ENCODE measurements around the gene ABCC5.
A peak's percentile ranks its signal among the peaks of the same experiment; 100 is the strongest.

Gene ABCC5

DNA sequence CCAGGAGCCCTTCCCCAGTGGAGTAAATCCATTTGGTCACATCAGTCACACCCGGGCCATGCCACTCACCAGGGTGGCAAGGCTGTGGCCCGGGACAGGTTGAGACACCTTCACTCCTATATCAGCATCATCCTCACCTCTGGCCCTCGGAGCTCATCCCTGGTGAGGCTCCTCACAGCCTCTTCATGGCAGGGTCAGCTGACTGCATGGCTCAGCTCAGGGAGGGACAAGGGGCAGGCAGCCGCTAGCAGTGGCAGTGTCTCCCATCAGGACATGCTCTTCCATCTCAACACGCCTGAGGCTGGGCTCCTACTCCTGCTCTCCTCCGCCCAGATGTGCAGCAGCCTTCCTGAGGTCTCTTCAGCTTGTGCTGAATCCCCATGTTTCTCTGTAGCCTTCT lies 106.6 kb downstream of the ABCC5 start:
- 90% methylated on average over 6 of the region's 6 CpGs for WGBS
- Histone ChIP-seq H2BK5ac (ENCODE audit: low read depth, low read length, poor library complexity, severe bottlenecking) (no peak overlapping the region), H2BK15ac (ENCODE audit: low read depth, poor library complexity, severe bottlenecking) (no peak overlapping the region), H3K14ac (ENCODE audit: low read length in 2 of 2) (no peak overlapping the region), H3K4me1 (ENCODE audit: control insufficient read depth, insufficient read depth, low read depth, low read length) (no peaks in the 10 kb centered on the region), H3K4me3 (ENCODE audit: insufficient read depth in 1 of 2, low read depth in 1 of 2, low read length in 2 of 2) (no peak overlapping the region), H3K9ac (ENCODE audit: low read length) (no peak overlapping the region), H4K8ac (ENCODE audit: low read length) (no peak overlapping the region), H2BK120ac (ENCODE audit: low read depth, low read length) (no peak overlapping the region), H3K4me2 (ENCODE audit: low read length, poor library complexity, severe bottlenecking) (no peak overlapping the region), H3K36me3 (ENCODE audit: control insufficient read depth in 1 of 2, insufficient read depth in 2 of 2, low read depth in 1 of 2, low read length in 2 of 2) (no peaks in the 10 kb centered on the region), H2BK12ac (ENCODE audit: low read length in 2 of 2) (no peak overlapping the region), H2AK5ac (ENCODE audit: low read length, severe bottlenecking) (no peak overlapping the region), H4K91ac (ENCODE audit: low read length) (no peak overlapping the region), H2AFZ (ENCODE audit: low read depth, low read length) (no peak overlapping the region), H3K23ac (ENCODE audit: low read length in 2 of 2) (no peak overlapping the region), H3K27me3 (ENCODE audit: control insufficient read depth in 1 of 2, insufficient read depth in 1 of 2, low read length in 2 of 2) (peaks cover 14 to 35% of the 10 kb centered on the region in 2 experiments), H3K79me1 (replicated peaks; ENCODE audit: low read length, poor library complexity, severe bottlenecking) (no peaks in the 10 kb centered on the region), H3K4ac (ENCODE audit: low read depth in 1 of 2, low read length in 2 of 2) (no peak overlapping the region), H3K27ac (ENCODE audit: low read length, poor library complexity, severe bottlenecking) (no peak overlapping the region), H3K9me3 (ENCODE audit: control insufficient read depth, low read length) (no peaks in the 10 kb centered on the region), H3K18ac (ENCODE audit: low read depth in 1 of 2, low read length in 2 of 2) (no peak overlapping the region)
- DNase-seq = no peak

DNA sequence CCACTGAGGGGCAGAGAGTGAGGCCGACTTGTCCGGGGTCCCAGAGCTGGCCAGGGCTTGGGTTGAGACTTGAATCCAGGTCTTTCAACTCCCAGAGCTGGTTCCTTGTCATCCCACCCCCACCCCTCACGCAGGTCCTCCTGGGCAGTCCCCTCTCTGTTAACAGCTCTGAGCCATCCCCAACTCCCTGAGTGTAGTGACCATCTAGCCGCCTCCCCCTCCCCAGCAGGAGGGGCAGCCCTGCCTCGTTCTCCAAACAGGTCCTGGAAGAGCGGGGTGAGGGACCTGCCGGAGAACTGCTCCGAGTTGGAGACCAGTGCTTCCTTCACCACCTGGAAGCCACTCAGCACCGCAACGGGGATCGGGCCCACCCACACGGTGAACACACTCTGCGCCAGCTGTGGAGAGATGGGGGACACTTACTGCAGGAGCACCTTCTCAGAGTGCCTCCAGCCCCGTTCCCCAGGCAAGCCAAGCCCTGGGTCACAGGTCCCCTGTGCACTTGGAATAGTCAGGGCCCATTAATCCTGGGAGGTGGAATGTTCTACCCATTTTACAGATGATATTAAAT lies 108.6 kb downstream of the ABCC5 start:
- Histone ChIP-seq H2AFZ (ENCODE audit: low read depth, low read length) (no peak overlapping the region), H3K27ac (ENCODE audit: low read length, poor library complexity, severe bottlenecking) (no peak overlapping the region), H3K9me3 (ENCODE audit: control insufficient read depth, low read length) (no peaks in the 10 kb centered on the region), H3K23ac (ENCODE audit: low read length in 2 of 2) (no peak overlapping the region), H4K8ac (ENCODE audit: low read length) (no peak overlapping the region), H3K4me1 (ENCODE audit: control insufficient read depth, insufficient read depth, low read depth, low read length) (no peaks in the 10 kb centered on the region), H3K4ac (ENCODE audit: low read depth in 1 of 2, low read length in 2 of 2) (no peak overlapping the region), H3K27me3 (ENCODE audit: control insufficient read depth in 1 of 2, insufficient read depth in 1 of 2, low read length in 2 of 2) (peaks cover 14 to 48% of the 10 kb centered on the region in 2 experiments), H2BK120ac (ENCODE audit: low read depth, low read length) (no peak overlapping the region), H3K36me3 (ENCODE audit: control insufficient read depth in 1 of 2, insufficient read depth in 2 of 2, low read depth in 1 of 2, low read length in 2 of 2) (no peaks in the 10 kb centered on the region), H3K18ac (ENCODE audit: low read depth in 1 of 2, low read length in 2 of 2) (no peak overlapping the region), H4K91ac (ENCODE audit: low read length) (no peak overlapping the region), H3K4me2 (ENCODE audit: low read length, poor library complexity, severe bottlenecking) (no peak overlapping the region), H3K9ac (ENCODE audit: low read length) (no peak overlapping the region), H2BK15ac (ENCODE audit: low read depth, poor library complexity, severe bottlenecking) (no peak overlapping the region), H2BK12ac (ENCODE audit: low read length in 2 of 2) (no peak overlapping the region), H3K4me3 (ENCODE audit: insufficient read depth in 1 of 2, low read depth in 1 of 2, low read length in 2 of 2) (no peak overlapping the region), H2BK5ac (ENCODE audit: low read depth, low read length, poor library complexity, severe bottlenecking) (no peak overlapping the region), H3K79me1 (replicated peaks; ENCODE audit: low read length, poor library complexity, severe bottlenecking) (no peaks in the 10 kb centered on the region), H3K14ac (ENCODE audit: low read length in 2 of 2) (no peak overlapping the region), H2AK5ac (ENCODE audit: low read length, severe bottlenecking) (no peak overlapping the region)
- DNase-seq = no peak
- 88% methylated on average over 13 of the region's 14 CpGs for WGBS

DNA sequence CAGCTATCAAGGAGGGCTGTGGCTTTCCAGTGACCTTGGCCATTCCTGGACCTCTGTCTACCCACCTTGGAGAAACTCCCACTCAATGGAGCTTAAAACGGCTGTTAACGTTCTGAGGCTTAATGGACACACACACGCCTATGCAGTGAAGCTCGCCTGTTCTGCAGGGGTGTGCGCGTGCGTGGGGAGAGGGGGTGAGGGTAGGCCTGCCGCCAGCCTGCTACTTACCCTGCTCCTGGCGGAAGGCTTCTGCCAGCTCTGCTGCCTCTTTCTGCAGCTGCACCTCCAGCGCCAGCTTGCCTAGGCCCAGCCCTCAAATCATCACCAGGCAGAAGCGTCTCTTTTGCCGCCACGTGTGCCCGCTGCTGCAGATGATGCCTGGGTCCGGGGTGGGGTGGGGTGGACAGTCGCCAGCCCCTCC lies 109.8 kb downstream of the ABCC5 start:
- Histone ChIP-seq H3K4me3 (ENCODE audit: insufficient read depth in 1 of 2, low read depth in 1 of 2, low read length in 2 of 2) (no peak overlapping the region), H2BK12ac (ENCODE audit: low read length in 2 of 2) (no peak overlapping the region), H3K23ac (ENCODE audit: low read length in 2 of 2) (no peak overlapping the region), H2BK120ac (ENCODE audit: low read depth, low read length) (no peak overlapping the region), H3K4ac (ENCODE audit: low read depth in 1 of 2, low read length in 2 of 2) (no peak overlapping the region), H3K14ac (ENCODE audit: low read length in 2 of 2) (no peak overlapping the region), H3K9ac (ENCODE audit: low read length) (no peak overlapping the region), H4K8ac (ENCODE audit: low read length) (no peak overlapping the region), H2AK5ac (ENCODE audit: low read length, severe bottlenecking) (no peak overlapping the region), H3K9me3 (ENCODE audit: control insufficient read depth, low read length) (no peaks in the 10 kb centered on the region), H3K27ac (ENCODE audit: low read length, poor library complexity, severe bottlenecking) (no peak overlapping the region), H3K18ac (ENCODE audit: low read depth in 1 of 2, low read length in 2 of 2) (peak overlapping the region in 1 of 2 experiments; percentile 29), H3K27me3 (ENCODE audit: control insufficient read depth in 1 of 2, insufficient read depth in 1 of 2, low read length in 2 of 2) (peaks cover 14 to 51% of the 10 kb centered on the region in 2 experiments), H3K79me1 (replicated peaks; ENCODE audit: low read length, poor library complexity, severe bottlenecking) (no peaks in the 10 kb centered on the region), H2BK5ac (ENCODE audit: low read depth, low read length, poor library complexity, severe bottlenecking) (no peak overlapping the region), H2AFZ (ENCODE audit: low read depth, low read length) (no peak overlapping the region), H2BK15ac (ENCODE audit: low read depth, poor library complexity, severe bottlenecking) (no peak overlapping the region), H3K4me1 (ENCODE audit: control insufficient read depth, insufficient read depth, low read depth, low read length) (no peaks in the 10 kb centered on the region), H4K91ac (ENCODE audit: low read length) (no peak overlapping the region), H3K36me3 (ENCODE audit: control insufficient read depth in 1 of 2, insufficient read depth in 2 of 2, low read depth in 1 of 2, low read length in 2 of 2) (no peaks in the 10 kb centered on the region), H3K4me2 (ENCODE audit: low read length, poor library complexity, severe bottlenecking) (no peak overlapping the region)
- no peak for DNase-seq
- 85% methylated on average over 16 of the region's 16 CpGs for WGBS

DNA sequence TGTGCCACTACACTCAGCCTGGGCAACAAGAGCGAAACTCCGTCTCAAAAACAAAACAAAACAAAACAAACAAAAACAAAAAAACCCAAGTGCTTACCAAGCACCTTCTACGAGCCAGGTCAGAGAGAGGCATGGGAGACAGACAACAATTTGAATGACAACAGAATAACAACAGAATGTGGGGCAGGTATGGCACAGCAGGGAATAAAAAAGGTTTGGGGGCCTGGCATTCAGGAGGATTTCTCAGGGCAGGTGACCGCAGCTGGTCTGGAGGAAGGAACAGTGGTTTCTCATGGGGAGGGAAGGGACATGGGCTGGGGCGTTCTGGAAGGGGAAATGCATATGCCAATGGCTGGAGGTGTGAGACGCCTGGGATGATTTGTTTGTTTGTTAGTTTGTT lies 110.5 kb downstream of the ABCC5 start:
- no peak for DNase-seq
- Histone ChIP-seq H2BK15ac (ENCODE audit: low read depth, poor library complexity, severe bottlenecking) (no peak overlapping the region), H2BK120ac (ENCODE audit: low read depth, low read length) (no peak overlapping the region), H2BK5ac (ENCODE audit: low read depth, low read length, poor library complexity, severe bottlenecking) (no peak overlapping the region), H3K9me3 (ENCODE audit: control insufficient read depth, low read length) (no peaks in the 10 kb centered on the region), H2BK12ac (ENCODE audit: low read length in 2 of 2) (no peak overlapping the region), H3K4me3 (ENCODE audit: insufficient read depth in 1 of 2, low read depth in 1 of 2, low read length in 2 of 2) (no peak overlapping the region), H3K14ac (ENCODE audit: low read length in 2 of 2) (no peak overlapping the region), H2AFZ (ENCODE audit: low read depth, low read length) (no peak overlapping the region), H3K18ac (ENCODE audit: low read depth in 1 of 2, low read length in 2 of 2) (no peak overlapping the region), H3K4me1 (ENCODE audit: control insufficient read depth, insufficient read depth, low read depth, low read length) (no peaks in the 10 kb centered on the region), H4K91ac (ENCODE audit: low read length) (no peak overlapping the region), H4K8ac (ENCODE audit: low read length) (no peak overlapping the region), H3K4me2 (ENCODE audit: low read length, poor library complexity, severe bottlenecking) (no peak overlapping the region), H3K27me3 (ENCODE audit: control insufficient read depth in 1 of 2, insufficient read depth in 1 of 2, low read length in 2 of 2) (peaks cover 14 to 47% of the 10 kb centered on the region in 2 experiments), H3K4ac (ENCODE audit: low read depth in 1 of 2, low read length in 2 of 2) (no peak overlapping the region), H3K79me1 (replicated peaks; ENCODE audit: low read length, poor library complexity, severe bottlenecking) (no peaks in the 10 kb centered on the region), H3K27ac (ENCODE audit: low read length, poor library complexity, severe bottlenecking) (no peak overlapping the region), H3K9ac (ENCODE audit: low read length) (no peak overlapping the region), H3K36me3 (ENCODE audit: control insufficient read depth in 1 of 2, insufficient read depth in 2 of 2, low read depth in 1 of 2, low read length in 2 of 2) (no peaks in the 10 kb centered on the region), H2AK5ac (ENCODE audit: low read length, severe bottlenecking) (no peak overlapping the region), H3K23ac (ENCODE audit: low read length in 2 of 2) (no peak overlapping the region)
- 81% methylated on average over 4 of the region's 6 CpGs for WGBS
